ENCODE results near the gene POU1F1.

The POU1F1 gene

GRCh38 chr3:87229113-87229512 lies 47.3 kb downstream of the POU1F1 start:
- peaks cover 42% of the 10 kb centered on the region for H3K4me1 Mint-ChIP-seq (ENCODE audit: low read depth)
- no peak overlapping the region for H3K4me3 Mint-ChIP-seq
- H3K27ac Mint-ChIP-seq: no peak overlapping the region
- intact Hi-C loops (cut with micrococcal nuclease): loop anchor here (5.0 kb wide), 2 partner anchors 828 to 923 kb away; partner anchors contain the start of genes CGGBP1 and ZNF654
- H3K36me3 Mint-ChIP-seq (ENCODE audit: low read depth): peaks cover 31% of the 10 kb centered on the region
- no peaks in the 10 kb centered on the region for H3K27me3 Mint-ChIP-seq
- H3K9me3 Mint-ChIP-seq: no peaks in the 10 kb centered on the region

- intact Hi-C loops (cut with micrococcal nuclease): loop anchor here (5.0 kb wide), 2 partner anchors 829 to 924 kb away; partner anchors contain the start of genes CGGBP1 and ZNF654
- no peaks in the 10 kb centered on the region for H3K9me3 Mint-ChIP-seq
- peaks cover 31% of the 10 kb centered on the region for H3K36me3 Mint-ChIP-seq (ENCODE audit: low read depth)
- H3K4me3 Mint-ChIP-seq: peak overlapping the region; percentile 97
- peaks cover 41% of the 10 kb centered on the region for H3K4me1 Mint-ChIP-seq (ENCODE audit: low read depth)
- no peaks in the 10 kb centered on the region for H3K27me3 Mint-ChIP-seq
- H3K27ac Mint-ChIP-seq: no peak overlapping the region
Measured at GRCh38 chr3:87228316-87228715, 48.1 kb downstream of the POU1F1 start.

GRCh38 chr3:87227835-87228144 lies 48.6 kb downstream of the POU1F1 start:
- peak overlapping the region; percentile 99 for H3K27ac Mint-ChIP-seq
- peaks cover 31% of the 10 kb centered on the region for H3K36me3 Mint-ChIP-seq (ENCODE audit: low read depth)
- intact Hi-C loops (cut with micrococcal nuclease): loop anchor here (2.0 to 5.0 kb wide), 3 partner anchors 139 to 925 kb away; partner anchors contain the start of genes CGGBP1 and ZNF654
- peaks cover 2% of the 10 kb centered on the region for H3K27me3 Mint-ChIP-seq
- peaks cover 36% of the 10 kb centered on the region for H3K4me1 Mint-ChIP-seq (ENCODE audit: low read depth)
- H3K4me3 Mint-ChIP-seq: peak overlapping the region; percentile 97
- H3K9me3 Mint-ChIP-seq: peaks cover 5% of the 10 kb centered on the region

GRCh38 chr3:87227104-87227834 lies 49.1 kb downstream of the POU1F1 start, which contains the start of gene CHMP2B:
TSS of gene CHMP2B (plus strand) at chr3:87227309. CDS start at chr3:87227523, 214 bp downstream.
- peak within 1 kb of the TSS; percentile 97 for H3K4me3 Mint-ChIP-seq

GRCh38 chr3:87225659-87226058 lies 50.7 kb downstream of the POU1F1 start:
- peaks cover 8% of the 10 kb centered on the region for H3K9me3 Mint-ChIP-seq
- H3K36me3 Mint-ChIP-seq (ENCODE audit: low read depth): peaks cover 19% of the 10 kb centered on the region
- no peak overlapping the region for H3K4me3 Mint-ChIP-seq
- H3K4me1 Mint-ChIP-seq (ENCODE audit: low read depth): peaks cover 20% of the 10 kb centered on the region
- intact Hi-C loops (cut with micrococcal nuclease): loop anchor here (2.0 to 5.0 kb wide), 3 partner anchors 137 to 927 kb away; partner anchors contain the start of genes CGGBP1 and ZNF654
- H3K27me3 Mint-ChIP-seq: peaks cover 4% of the 10 kb centered on the region
- no peak overlapping the region for H3K27ac Mint-ChIP-seq

More at GRCh38 chr3:87227104-87227834, 49.1 kb downstream of the POU1F1 start, which contains the start of gene CHMP2B:
- H3K9me3 Mint-ChIP-seq: peaks cover 8% of the 10 kb centered on the region
- intact Hi-C loops (cut with micrococcal nuclease): loop anchor here (2.0 to 5.0 kb wide), 3 partner anchors 138 to 925 kb away; partner anchors contain the start of genes CGGBP1 and ZNF654
- peaks cover 31% of the 10 kb centered on the region for H3K36me3 Mint-ChIP-seq (ENCODE audit: low read depth)
- H3K27ac Mint-ChIP-seq: peak within 1 kb of the TSS; percentile 99
- H3K4me1 Mint-ChIP-seq (ENCODE audit: low read depth): peaks cover 32% of the 10 kb centered on the region
- H3K27me3 Mint-ChIP-seq: peaks cover 4% of the 10 kb centered on the region

- H3K27me3 Mint-ChIP-seq: peaks cover 7% of the 10 kb centered on the region
Measured at GRCh38 chr3:87219611-87220010, 56.8 kb downstream of the POU1F1 start.

GRCh38 chr3:87218560-87218959 lies 57.8 kb downstream of the POU1F1 start:
- H3K27me3 Mint-ChIP-seq: peaks cover 7% of the 10 kb centered on the region

More at GRCh38 chr3:87219611-87220010, 56.8 kb downstream of the POU1F1 start:
- no peak overlapping the region for H3K4me3 Mint-ChIP-seq
- H3K9me3 Mint-ChIP-seq: peaks cover 8% of the 10 kb centered on the region
- no peak overlapping the region for H3K27ac Mint-ChIP-seq
- no peaks in the 10 kb centered on the region for H3K4me1 Mint-ChIP-seq (ENCODE audit: low read depth)
- intact Hi-C loops (cut with micrococcal nuclease): no loop called here
- no peaks in the 10 kb centered on the region for H3K36me3 Mint-ChIP-seq (ENCODE audit: low read depth)

More at GRCh38 chr3:87218560-87218959, 57.8 kb downstream of the POU1F1 start:
- intact Hi-C loops (cut with micrococcal nuclease): no loop called here
- Mint-ChIP-seq H3K9me3 (peaks cover 8% of the 10 kb centered on the region), H3K27ac (no peak overlapping the region), H3K4me1 (ENCODE audit: low read depth) (no peaks in the 10 kb centered on the region), H3K4me3 (no peak overlapping the region), H3K36me3 (ENCODE audit: low read depth) (no peaks in the 10 kb centered on the region)
